Stimulated activated CD4-positive, alpha-beta T cell treated with anti-CD3 and anti-CD28 coated beads, Interleukin-4, amount 100 ng/mL, for 4 hours (primary cell): ENCODE data around the gene C12orf43.

ENCODE experiments used
- DNase-seq, 2 experiments: peaks; one replicate each; pipeline ENCODE4 v3.0.0-alpha.2; 2020

Gene C12orf43

DNA sequence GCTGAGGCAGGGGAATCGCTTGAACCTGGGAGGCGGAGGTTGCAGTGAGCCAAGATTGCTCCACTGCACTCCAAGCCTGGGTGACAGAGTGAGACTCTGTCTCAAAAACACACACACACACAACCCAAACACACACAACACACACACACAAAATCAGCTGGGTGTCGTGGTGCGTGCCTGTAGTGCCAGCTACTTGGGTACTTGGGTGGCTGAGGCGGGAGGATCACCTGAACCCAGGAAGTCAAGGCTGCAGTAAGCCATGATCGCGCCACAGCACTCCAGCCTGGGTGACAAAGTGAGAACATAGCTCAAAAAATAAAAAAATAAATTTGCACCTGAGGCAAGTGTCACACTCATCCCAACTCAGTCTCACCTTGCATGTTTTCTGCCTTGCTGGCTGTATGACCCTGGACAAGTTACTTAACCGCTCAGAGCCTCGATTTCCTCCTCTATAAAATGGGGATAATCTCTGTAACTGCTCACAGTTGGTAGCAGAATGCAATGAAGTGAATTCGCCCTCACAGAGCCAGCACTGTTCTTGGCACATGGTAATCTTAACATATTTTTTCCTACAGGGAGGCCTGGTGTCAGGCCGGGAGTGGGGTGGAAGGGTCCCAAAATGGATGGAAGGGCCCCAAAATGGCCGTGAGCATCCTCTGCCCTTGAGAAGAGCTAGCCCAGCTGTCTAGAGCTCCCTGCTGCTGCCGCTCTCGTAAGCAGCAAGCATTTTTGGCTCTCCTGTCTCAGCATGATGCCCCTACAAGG lies 38.6 kb downstream of the C12orf43 start:
- DNase-seq = no peak

GRCh38 chr12:120972870-120973543 lies 43.3 kb downstream of the C12orf43 start:
- DNase-seq = no peak

- DNase-seq = peak in 1 of 2 experiments; percentile 12
These were observed 44.7 kb downstream of the C12orf43 start for GRCh38 chr12:120971299-120972180.

GRCh38 chr12:120970310-120970709 lies 46.0 kb downstream of the C12orf43 start:
- no peak for DNase-seq

GRCh38 chr12:120965534-120966091 lies 50.7 kb downstream of the C12orf43 start:
- no peak for DNase-seq

DNA sequence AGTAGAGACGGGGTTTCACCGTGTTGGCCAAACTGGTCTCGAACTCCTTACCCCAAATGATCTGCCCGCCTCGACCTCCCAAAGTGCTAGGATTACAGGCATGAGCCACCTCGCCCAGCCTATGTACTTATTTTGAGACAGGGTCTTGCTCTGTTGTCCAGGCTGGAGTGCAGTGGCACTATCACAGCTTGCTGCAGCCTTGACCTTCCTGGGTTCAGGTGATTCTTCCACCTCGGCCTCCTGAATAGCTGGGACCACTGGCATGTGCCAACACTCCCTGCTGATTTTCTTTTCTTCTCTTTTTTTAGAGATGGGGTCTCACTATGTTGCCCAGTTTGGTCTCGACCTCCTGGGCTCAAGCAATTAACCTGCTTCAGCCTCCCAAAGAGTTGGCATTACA lies 52.0 kb downstream of the C12orf43 start:
- DNase-seq = no peak

- DNase-seq = no peak
These were observed 53.7 kb downstream of the C12orf43 start for GRCh38 chr12:120962532-120963020.

DNA sequence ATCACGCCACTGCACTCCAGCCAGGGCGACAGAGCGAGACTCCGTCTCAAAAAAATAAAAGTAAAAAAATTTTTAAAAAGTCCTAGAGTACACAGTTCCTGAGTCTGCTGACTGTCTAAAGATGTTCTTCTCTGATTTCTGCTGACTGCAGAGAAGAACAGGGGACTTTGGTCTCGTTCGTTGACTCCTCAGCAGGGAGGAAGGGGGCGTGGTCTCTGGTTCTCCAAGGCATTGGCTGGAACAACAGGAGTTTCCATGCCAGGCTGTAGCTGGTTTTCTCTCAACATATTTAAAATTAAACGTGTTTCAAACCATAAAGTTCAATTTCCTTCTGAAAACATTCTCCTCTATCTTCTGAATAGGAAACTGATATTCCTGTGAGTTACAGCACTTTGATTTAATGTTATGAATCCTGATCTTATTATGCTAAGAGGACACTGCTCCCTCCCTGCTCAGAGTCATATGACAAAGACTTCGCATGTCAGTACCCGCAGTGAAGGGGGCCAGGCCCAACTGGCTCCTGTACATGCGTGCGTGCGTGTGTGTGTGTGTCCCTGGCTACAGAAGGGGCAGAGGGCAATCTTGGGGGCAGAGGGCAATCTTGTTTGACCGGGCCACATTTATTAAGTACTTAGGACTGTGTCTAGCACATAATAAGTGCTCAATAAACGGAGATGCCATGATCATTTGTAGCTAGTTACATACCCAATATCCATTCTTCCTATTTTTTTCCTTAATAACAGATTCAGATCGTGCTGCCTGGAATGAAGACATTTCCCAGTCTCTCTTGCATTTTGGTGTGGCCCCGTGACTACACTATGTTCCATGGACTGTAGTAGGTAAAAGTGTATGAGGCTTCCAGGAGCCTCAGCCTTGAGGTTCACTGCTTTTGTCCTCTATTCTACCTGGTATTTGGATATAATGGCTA lies 54.4 kb downstream of the C12orf43 start:
- DNase-seq = no peak

GRCh38 chr12:120960657-120961056 lies 55.6 kb downstream of the C12orf43 start:
- DNase-seq = no peak

GRCh38 chr12:120959111-120959878 lies 57.0 kb downstream of the C12orf43 start:
- DNase-seq = no peak

DNA sequence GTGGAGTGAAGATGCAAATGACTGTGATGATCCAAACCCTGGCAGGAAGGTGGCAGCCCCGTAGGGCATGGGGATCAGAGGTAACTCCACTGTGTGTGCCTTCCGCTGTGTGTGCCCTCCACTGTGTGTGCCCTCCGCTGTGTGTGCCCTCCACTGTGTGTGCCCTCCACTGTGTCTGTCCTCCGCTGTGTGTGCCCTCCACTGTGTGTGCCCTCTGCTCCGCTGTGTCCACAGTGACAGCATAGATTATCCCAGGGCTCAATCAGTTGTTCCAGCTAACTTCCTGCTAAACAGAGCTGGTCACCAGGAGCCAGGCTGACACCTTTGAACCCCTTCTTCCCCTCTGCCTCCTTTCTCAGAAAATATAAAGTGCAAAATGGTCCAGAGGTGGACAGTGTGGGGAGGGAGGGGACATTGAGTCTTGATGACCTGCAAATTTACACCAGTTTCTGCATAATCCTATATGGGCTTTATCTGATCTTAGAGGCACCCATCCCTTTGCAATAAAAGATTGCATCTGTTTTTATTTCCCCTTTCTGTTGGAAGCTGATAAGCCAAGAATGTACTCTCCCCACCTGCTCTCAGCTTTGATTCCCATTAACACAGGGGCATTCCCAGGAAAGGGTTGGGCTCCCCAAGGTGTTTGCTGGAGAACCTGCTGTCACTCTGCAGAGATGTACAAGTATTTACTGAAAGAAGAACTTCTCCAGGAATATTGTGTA lies 59.5 kb downstream of the C12orf43 start:
- no peak for DNase-seq

DNA sequence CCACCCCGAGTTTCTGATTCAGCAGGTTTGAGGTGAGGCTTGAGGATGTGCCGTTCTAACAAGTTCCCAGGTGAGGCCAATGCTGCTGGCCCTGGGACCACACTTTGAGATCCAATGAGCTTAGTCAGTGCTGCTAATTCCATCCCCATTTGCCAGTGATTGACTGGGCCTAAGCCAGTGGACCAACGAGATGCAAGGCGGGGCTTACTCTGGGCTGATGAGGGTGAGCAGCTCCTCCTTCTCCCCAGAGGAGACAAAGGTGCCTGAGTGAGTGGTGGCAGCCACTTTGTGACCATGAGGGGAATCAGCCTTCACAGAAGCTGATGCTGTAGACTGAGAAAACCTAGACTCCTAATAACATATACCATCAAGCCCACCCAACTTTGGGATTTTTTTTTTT lies 61.1 kb downstream of the C12orf43 start:
- DNase-seq = no peak

DNA sequence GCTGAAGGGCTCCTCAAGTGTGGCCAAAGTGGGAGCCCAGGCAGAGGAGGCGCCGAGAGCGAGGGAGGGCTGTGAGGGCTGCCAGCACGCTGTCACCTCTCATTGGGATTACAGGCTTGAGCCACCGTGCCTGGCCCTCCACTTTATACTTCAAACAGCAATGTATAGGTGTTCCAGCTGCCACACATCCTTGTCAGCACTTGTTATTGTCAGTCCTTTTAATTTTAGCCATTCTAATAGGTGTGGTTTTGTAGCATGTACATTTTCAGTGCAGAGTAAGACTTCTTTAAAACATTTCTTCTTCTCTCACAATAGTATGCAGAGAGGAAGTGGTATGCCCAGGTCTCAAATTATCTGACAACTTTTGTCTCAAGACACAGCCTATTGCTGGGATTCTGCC lies 65.5 kb downstream of the C12orf43 start:
- DNase-seq = no peak
